Gastroesophageal sphincter (tissue), 4 donors: ENCODE measurements around the gene SLC26A8. TPM values are rescaled to one million over a fixed set of nuclear protein-coding genes. Genes with fewer than 3 reads are reported as not detected.

ENCODE experiments used
- ATAC-seq: fragments of 150-250 bp; one replicate; pipeline ENCODE4 v1.9.1; 2016; ENCODE audit warnings: mild to moderate bottlenecking, moderate library complexity
- H3K27ac ChIP-seq, 4 donors: fragments of 200-600 bp; sonication (generic) in 3 of 4; 1 replicate in 3 of 4; 2 replicates in 1 of 4; pipeline ENCODE4 v1.5.1; 2016 to 2019
- H3K27me3 ChIP-seq: fragments of 200-600 bp; sonication (generic); one replicate; pipeline ENCODE4 v1.5.1; 2019
- H3K36me3 ChIP-seq, 2 donors: fragments of 200-600 bp; sonication (generic); one replicate each; pipeline ENCODE4 v1.5.1; 2019; ENCODE audit warnings: control low read depth in 1 of 2
- H3K4me1 ChIP-seq, 3 donors: fragments of 200-600 bp; sonication (generic); 1 replicate in 2 of 3; 2 replicates in 1 of 3; pipeline ENCODE4 v1.5.1; 2016 to 2019; ENCODE audit warnings: control low read depth in 2 of 3
- H3K4me3 ChIP-seq, 2 donors: fragments of 200-600 bp; sonication (generic); one replicate each; pipeline ENCODE4 v1.5.1; 2019; ENCODE audit warnings: mild to moderate bottlenecking in 1 of 2, moderate library complexity in 1 of 2
- H3K9me3 ChIP-seq, 3 donors: fragments of 200-600 bp; sonication (generic); one replicate each; pipeline ENCODE4 v1.5.1; 2017 to 2019; ENCODE audit warnings: control low read depth in 2 of 3
- CTCF ChIP-seq, 4 experiments: fragments of 200-600 bp in 2 of 4; fragments of 450-650 bp in 2 of 4; sonication (generic) in 1 of 4; IDR thresholded peaks; one replicate each; pipeline ENCODE4 v1.5.1; 2017 to 2019; ENCODE audit warnings: antibody characterized with exemption in 4 of 4, mild to moderate bottlenecking in 2 of 4, moderate library complexity in 2 of 4
- EP300 ChIP-seq: sonication (generic); formaldehyde crosslinking; IDR thresholded peaks from one replicate; pipeline ENCODE4 v1.6.1; 2017; ENCODE audit warnings: antibody characterized with exemption, mild to moderate bottlenecking
- POLR2A ChIP-seq, 2 donors: fragments of 450-650 bp; IDR thresholded peaks; one replicate each; pipeline ENCODE4 v1.6.1; 2017; ENCODE audit warnings: antibody characterized with exemption in 2 of 2, mild to moderate bottlenecking in 2 of 2, moderate library complexity in 1 of 2
- POLR2AphosphoS5 ChIP-seq: sonication (generic); formaldehyde crosslinking; IDR thresholded peaks from one replicate; pipeline ENCODE4 v1.6.1; 2017; ENCODE audit warnings: antibody characterized with exemption
- WGBS, 2 donors: methylation state at CpG; one replicate each; pipeline ENCODE4 v1.1.5; 2018; ENCODE audit warnings: low coverage in 1 of 2; 5-methylcytosine and 5-hydroxymethylcytosine counted together
- total RNA-seq, 4 donors: library from RNA; depleted of rRNA; stranded (reverse); fragments of >200 nt; gene quantifications; one replicate each; pipeline ENCODE4 v1.1.0, GENCODE V29; 2016

The SLC26A8 gene
- total RNA-seq, 4 donors from 2014 or later: not detected

- no peak for TF ChIP-seq CTCF (IDR thresholded peaks at IDR 0.05)
- no peak for TF ChIP-seq POLR2AphosphoS5
- no peak for TF ChIP-seq EP300
- TF ChIP-seq POLR2A (IDR thresholded peaks at IDR 0.05): no peak
- no peak for ATAC-seq
- no peak overlapping the region for H3K27ac ChIP-seq
- H3K4me1 ChIP-seq: peaks cover 0 to 7% (median 0%) of the 10 kb centered on the region in 3 donors
- no peaks in the 10 kb centered on the region for H3K36me3 ChIP-seq
- H3K27me3 ChIP-seq: no peaks in the 10 kb centered on the region
- H3K4me3 ChIP-seq: no peak overlapping the region
- H3K9me3 ChIP-seq: no peaks in the 10 kb centered on the region
- 90 to 92% methylated on average over 3 of the region's 4 CpGs for WGBS, 2 donors
Measured at GRCh38 chr6:35968821-35969220, 55.6 kb downstream of the SLC26A8 start.

GRCh38 chr6:35967076-35967774 is 57.2 kb downstream of the SLC26A8 start:
- Histone ChIP-seq H3K4me3 (no peak overlapping the region), H3K4me1 (no peaks in the 10 kb centered on the region), H3K27ac (no peak overlapping the region), H3K9me3 (no peaks in the 10 kb centered on the region), H3K27me3 (peaks cover 5% of the 10 kb centered on the region), H3K36me3 (no peaks in the 10 kb centered on the region)
- no peak for ATAC-seq
- WGBS, 2 donors: 85 to 95% methylated on average over 2 to 4 of the region's 4 CpGs
- TF ChIP-seq POLR2AphosphoS5 (no peak), POLR2A (IDR thresholded peaks at IDR 0.05) (no peak), CTCF (IDR thresholded peaks at IDR 0.05) (no peak), EP300 (no peak)

GRCh38 chr6:35962779-35963560 is 61.5 kb downstream of the SLC26A8 start:
- H3K36me3 ChIP-seq: no peaks in the 10 kb centered on the region
- H3K27ac ChIP-seq: no peak overlapping the region
- H3K4me3 ChIP-seq: no peak overlapping the region
- WGBS, 2 donors: 76 to 77% methylated on average over 11 to 14 of the region's 14 CpGs
- ATAC-seq: no peak
- peaks cover 33% of the 10 kb centered on the region for H3K27me3 ChIP-seq
- H3K4me1 ChIP-seq: no peaks in the 10 kb centered on the region
- no peak for TF ChIP-seq POLR2A (IDR thresholded peaks at IDR 0.05)
- TF ChIP-seq POLR2AphosphoS5: no peak
- TF ChIP-seq CTCF (IDR thresholded peaks at IDR 0.05): no peak
- no peak for TF ChIP-seq EP300
- H3K9me3 ChIP-seq: no peaks in the 10 kb centered on the region

- Histone ChIP-seq H3K4me3 (no peak overlapping the region), H3K36me3 (no peaks in the 10 kb centered on the region), H3K27ac (no peak overlapping the region), H3K27me3 (peaks cover 36% of the 10 kb centered on the region), H3K9me3 (no peaks in the 10 kb centered on the region), H3K4me1 (no peaks in the 10 kb centered on the region)
- 46 to 83% methylated on average over 1 to 2 of the region's 2 CpGs for WGBS, 2 donors
- ATAC-seq: no peak
- no peak for TF ChIP-seq CTCF (IDR thresholded peaks at IDR 0.05)
- no peak for TF ChIP-seq POLR2A (IDR thresholded peaks at IDR 0.05)
- TF ChIP-seq EP300: no peak
- no peak for TF ChIP-seq POLR2AphosphoS5
Measured at GRCh38 chr6:35960187-35960586, 64.3 kb downstream of the SLC26A8 start.

- Histone ChIP-seq H3K27me3 (peaks cover 32% of the 10 kb centered on the region), H3K4me3 (no peak overlapping the region), H3K36me3 (no peaks in the 10 kb centered on the region), H3K27ac (no peak overlapping the region), H3K4me1 (no peaks in the 10 kb centered on the region), H3K9me3 (no peaks in the 10 kb centered on the region)
- ATAC-seq: no peak
- TF ChIP-seq POLR2A (IDR thresholded peaks at IDR 0.05) (no peak), POLR2AphosphoS5 (no peak), CTCF (IDR thresholded peaks at IDR 0.05) (no peak), EP300 (no peak)
- 71% methylated on average over 1 of the region's 4 CpGs; no CpG with 5 or more reads in 1 of the 2 donors for WGBS, 2 donors
Measured at GRCh38 chr6:35955970-35956369, 68.5 kb downstream of the SLC26A8 start.
